ENCODE data around the gene NKG7. TPM values are rescaled to one million over a fixed set of nuclear protein-coding genes. Genes with fewer than 3 reads are reported as not detected.
A peak's percentile ranks its signal among the peaks of the same experiment; 100 is the strongest.

NKG7 gene
- total and polyA plus RNA-seq, 2 experiments from 2014 or later = not detected

DNA sequence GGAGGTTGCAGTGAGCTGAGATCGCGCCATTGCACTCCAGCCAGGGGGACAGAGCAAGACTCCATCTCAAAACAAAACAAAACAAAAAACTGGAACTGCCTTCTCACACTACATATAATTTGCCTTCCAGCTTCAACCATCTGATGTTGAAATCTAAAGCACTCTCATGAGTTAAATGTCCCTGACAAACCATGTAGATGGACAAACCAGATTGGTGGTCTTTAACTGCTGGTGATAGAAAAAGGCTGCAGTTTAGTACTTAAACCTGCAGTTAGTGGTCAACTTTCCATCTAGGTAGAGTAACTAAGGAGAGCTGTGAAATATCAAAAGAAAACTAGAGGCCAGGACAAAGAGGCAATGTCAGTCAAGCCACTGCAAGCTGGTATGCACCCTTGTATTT lies 23.7 kb upstream of the NKG7 start:
- WGBS (ENCODE audit: low lambda C conversion rate, missing lambda C conversion rate) = 98% methylated on average over 2 of the region's 2 CpGs
- no peak overlapping the region for H3K4me3 ChIP-seq
- H4K20me1 ChIP-seq (ENCODE audit: insufficient read depth, poor library complexity, severe bottlenecking) = no peaks in the 10 kb centered on the region
- no peak overlapping the region for H2AFZ ChIP-seq
- no peaks in the 10 kb centered on the region for H3K9me3 ChIP-seq (ENCODE audit: low read depth)
- H3K79me2 ChIP-seq = no peaks in the 10 kb centered on the region
- no peak overlapping the region for H3K27ac ChIP-seq
- no peaks in the 10 kb centered on the region for H3K4me1 ChIP-seq (ENCODE audit: insufficient read depth)
- TF ChIP-seq, protein P1, sequence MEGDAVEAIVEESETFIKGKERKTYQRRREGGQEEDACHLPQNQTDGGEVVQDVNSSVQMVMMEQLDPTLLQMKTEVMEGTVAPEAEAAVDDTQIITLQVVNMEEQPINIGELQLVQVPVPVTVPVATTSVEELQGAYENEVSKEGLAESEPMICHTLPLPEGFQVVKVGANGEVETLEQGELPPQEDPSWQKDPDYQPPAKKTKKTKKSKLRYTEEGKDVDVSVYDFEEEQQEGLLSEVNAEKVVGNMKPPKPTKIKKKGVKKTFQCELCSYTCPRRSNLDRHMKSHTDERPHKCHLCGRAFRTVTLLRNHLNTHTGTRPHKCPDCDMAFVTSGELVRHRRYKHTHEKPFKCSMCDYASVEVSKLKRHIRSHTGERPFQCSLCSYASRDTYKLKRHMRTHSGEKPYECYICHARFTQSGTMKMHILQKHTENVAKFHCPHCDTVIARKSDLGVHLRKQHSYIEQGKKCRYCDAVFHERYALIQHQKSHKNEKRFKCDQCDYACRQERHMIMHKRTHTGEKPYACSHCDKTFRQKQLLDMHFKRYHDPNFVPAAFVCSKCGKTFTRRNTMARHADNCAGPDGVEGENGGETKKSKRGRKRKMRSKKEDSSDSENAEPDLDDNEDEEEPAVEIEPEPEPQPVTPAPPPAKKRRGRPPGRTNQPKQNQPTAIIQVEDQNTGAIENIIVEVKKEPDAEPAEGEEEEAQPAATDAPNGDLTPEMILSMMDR (IDR thresholded peaks at IDR 0.05; ENCODE audit: poor library complexity) = no peak
- TF ChIP-seq EZH2phosphoT487 (IDR thresholded peaks at IDR 0.05; ENCODE audit: low read depth, severe bottlenecking, unreplicated experiment) (no peak), EZH2 (IDR thresholded peaks at IDR 0.05; ENCODE audit: borderline replicate concordance) (no peak)
- no peaks in the 10 kb centered on the region for H3K27me3 ChIP-seq
- no peak for DNase-seq (ENCODE audit: low spot score)
- no peaks in the 10 kb centered on the region for H3K9me2 ChIP-seq (replicated peaks; ENCODE audit: insufficient read depth)
- no peak overlapping the region for H3K4me2 ChIP-seq
- H3K36me3 ChIP-seq (replicated peaks; ENCODE audit: insufficient read depth, low read depth) = no peaks in the 10 kb centered on the region

DNA sequence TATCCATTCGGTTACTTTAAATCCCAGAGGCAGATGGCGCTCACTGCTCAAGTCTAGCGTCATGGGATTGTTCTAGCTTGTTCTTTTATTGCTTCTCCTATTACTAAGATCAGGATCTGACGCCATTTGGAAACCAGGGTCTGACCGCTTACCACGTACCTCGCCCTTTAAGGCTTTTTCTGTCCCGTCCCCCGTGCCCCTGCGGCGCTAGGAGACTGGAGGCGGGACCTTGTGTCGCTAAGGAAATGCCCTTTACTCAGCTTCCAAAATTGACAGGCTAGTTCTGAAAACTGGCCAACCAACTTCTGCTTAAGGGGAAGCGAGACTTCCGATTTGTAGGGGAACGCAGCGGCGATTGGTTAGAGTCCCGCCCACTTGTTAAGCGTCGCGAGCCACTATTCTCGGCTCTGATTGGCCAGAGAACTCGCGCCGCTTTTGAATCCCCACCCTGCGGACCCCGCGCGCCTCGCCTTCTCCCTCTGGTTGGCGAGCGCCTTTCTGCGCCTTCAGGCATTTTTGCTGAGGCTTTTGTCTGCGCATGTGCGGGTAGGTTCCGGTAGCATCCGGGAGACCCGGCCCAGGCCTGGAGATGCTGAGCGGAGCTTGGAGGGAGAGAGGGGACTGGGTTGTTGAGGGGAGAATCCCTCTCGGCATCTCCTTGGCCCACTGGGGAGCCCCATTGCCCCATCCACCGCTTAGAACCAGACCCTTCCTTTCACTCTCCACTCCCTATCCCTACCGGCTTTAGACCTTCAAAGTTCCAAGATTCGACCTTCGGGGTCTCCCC lies 21.8 kb upstream of the NKG7 start:
- no peaks in the 10 kb centered on the region for H3K27me3 ChIP-seq
- H3K4me2 ChIP-seq = peak overlapping the region; percentile 75
- peak overlapping the region; percentile 79 for H3K27ac ChIP-seq
- H2AFZ ChIP-seq = peak overlapping the region; percentile 64
- TF ChIP-seq, protein P1 (IDR thresholded peaks at IDR 0.05; ENCODE audit: poor library complexity) = peak; percentile 19
- no peak for TF ChIP-seq EZH2 (IDR thresholded peaks at IDR 0.05; ENCODE audit: borderline replicate concordance)
- H3K9me3 ChIP-seq (ENCODE audit: low read depth) = no peaks in the 10 kb centered on the region
- no peaks in the 10 kb centered on the region for H3K79me2 ChIP-seq
- H4K20me1 ChIP-seq (ENCODE audit: insufficient read depth, poor library complexity, severe bottlenecking) = no peaks in the 10 kb centered on the region
- no peaks in the 10 kb centered on the region for H3K36me3 ChIP-seq (replicated peaks; ENCODE audit: insufficient read depth, low read depth)
- H3K4me1 ChIP-seq (ENCODE audit: insufficient read depth) = no peaks in the 10 kb centered on the region
- WGBS (ENCODE audit: low lambda C conversion rate, missing lambda C conversion rate) = 3% methylated on average over 45 of the region's 45 CpGs
- DNase-seq (ENCODE audit: low spot score) = peak; percentile 97
- no peaks in the 10 kb centered on the region for H3K9me2 ChIP-seq (replicated peaks; ENCODE audit: insufficient read depth)
- H3K4me3 ChIP-seq = peak overlapping the region; percentile 7

DNA sequence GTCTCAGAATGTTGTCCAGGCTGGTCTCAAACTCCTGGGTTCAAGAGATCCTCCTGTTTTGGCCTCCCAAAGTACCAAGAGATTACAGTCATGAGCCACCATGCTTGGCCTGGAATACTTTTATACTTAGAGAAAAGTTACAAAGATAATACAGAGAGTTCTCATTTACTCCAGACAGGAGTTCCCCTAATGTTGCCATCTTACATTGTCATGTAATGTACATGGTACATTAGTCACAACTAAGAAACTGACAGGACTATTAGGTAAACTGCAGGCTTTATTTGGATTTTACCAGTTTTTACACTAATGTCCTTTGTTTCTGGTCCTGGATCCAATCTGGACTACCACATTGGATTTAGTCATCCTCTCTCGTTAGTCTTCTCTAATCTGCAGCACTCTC lies 20.2 kb upstream of the NKG7 start:
- no peak overlapping the region for H2AFZ ChIP-seq
- no peaks in the 10 kb centered on the region for H3K36me3 ChIP-seq (replicated peaks; ENCODE audit: insufficient read depth, low read depth)
- H3K79me2 ChIP-seq = no peaks in the 10 kb centered on the region
- no peak for TF ChIP-seq EZH2 (IDR thresholded peaks at IDR 0.05; ENCODE audit: borderline replicate concordance)
- no peak for TF ChIP-seq EZH2phosphoT487 (IDR thresholded peaks at IDR 0.05; ENCODE audit: low read depth, severe bottlenecking, unreplicated experiment)
- TF ChIP-seq, protein P1 (IDR thresholded peaks at IDR 0.05; ENCODE audit: poor library complexity) = no peak
- H3K4me3 ChIP-seq = no peak overlapping the region
- H3K4me1 ChIP-seq (ENCODE audit: insufficient read depth) = no peaks in the 10 kb centered on the region
- no peaks in the 10 kb centered on the region for H3K27me3 ChIP-seq
- H4K20me1 ChIP-seq (ENCODE audit: insufficient read depth, poor library complexity, severe bottlenecking) = no peaks in the 10 kb centered on the region
- no peak overlapping the region for H3K27ac ChIP-seq
- DNase-seq (ENCODE audit: low spot score) = no peak
- H3K9me2 ChIP-seq (replicated peaks; ENCODE audit: insufficient read depth) = no peaks in the 10 kb centered on the region
- no peak overlapping the region for H3K4me2 ChIP-seq
- 43% methylated on average over 1 of the region's 1 CpG for WGBS (ENCODE audit: low lambda C conversion rate, missing lambda C conversion rate)
- no peaks in the 10 kb centered on the region for H3K9me3 ChIP-seq (ENCODE audit: low read depth)
